ENCODE data around the gene SNIP1.
"Not testable (repeated sequence)": the region's sequence is repeated elsewhere in the genome, so short reads cannot be mapped to it uniquely, and the experiment has no call there.

The SNIP1 gene

DNA sequence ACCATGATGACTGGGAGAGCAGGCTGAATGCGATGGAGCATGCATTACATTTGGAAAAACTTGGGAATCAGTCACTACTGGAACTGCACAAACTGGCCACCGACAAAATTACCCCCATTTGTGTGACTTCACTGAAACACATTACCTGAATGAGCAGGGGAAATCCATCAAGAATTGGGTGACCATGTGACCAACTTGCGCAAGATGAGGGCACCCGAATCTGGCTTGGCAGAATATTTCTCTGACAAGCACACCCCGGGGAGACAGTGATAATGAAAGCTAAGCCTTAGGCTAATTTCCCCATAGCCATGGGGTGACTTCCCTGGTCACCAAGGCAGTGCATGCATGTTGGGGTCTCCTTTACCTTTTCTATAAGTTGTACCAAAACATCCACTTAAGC lies 9.1 kb downstream of the SNIP1 start:
- H3K9me3 Mint-ChIP-seq = no peaks in the 10 kb centered on the region
- H3K4me1 Mint-ChIP-seq = peaks cover 10% of the 10 kb centered on the region

GRCh38 chr1:37544530-37544929 lies 9.6 kb downstream of the SNIP1 start:
- Mint-ChIP-seq H3K27me3 (no peaks in the 10 kb centered on the region), H3K4me3 (no peak overlapping the region), H3K27ac (no peak overlapping the region), H3K9me3 (no peaks in the 10 kb centered on the region), H3K36me3 (peaks cover 42% of the 10 kb centered on the region), H3K4me1 (peaks cover 5% of the 10 kb centered on the region)
- CTCF ChIA-PET = interaction anchor here (1.3 kb wide), 1 partner anchor 137 kb away, joined by 3 read pairs; no protein-coding TSS in a partner anchor
- no peak for DNase-seq

More for the DNA sequence above, 9.1 kb downstream of the SNIP1 start:
- Mint-ChIP-seq H3K27me3 (no peaks in the 10 kb centered on the region), H3K27ac (no peak overlapping the region), H3K4me3 (no peak overlapping the region), H3K36me3 (peaks cover 45% of the 10 kb centered on the region)
- CTCF ChIA-PET = no interaction called here
- no peak for DNase-seq

- DNase-seq = no peak
- Mint-ChIP-seq H3K27me3 (no peaks in the 10 kb centered on the region), H3K9me3 (no peaks in the 10 kb centered on the region), H3K27ac (no peak overlapping the region), H3K36me3 (peaks cover 47% of the 10 kb centered on the region), H3K4me3 (no peak overlapping the region), H3K4me1 (peaks cover 3% of the 10 kb centered on the region)
- CTCF ChIA-PET = no interaction called here
Observed at GRCh38 chr1:37540036-37540785, 13.9 kb downstream of the SNIP1 start.

- H3K9me3 Mint-ChIP-seq, H3K4me3 Mint-ChIP-seq, H3K27me3 Mint-ChIP-seq, H3K4me1 Mint-ChIP-seq, DNase-seq, CTCF ChIA-PET, H3K27ac Mint-ChIP-seq: not testable (repeated sequence)
- peaks cover 43% of the 10 kb centered on the region for H3K36me3 Mint-ChIP-seq
Observed at GRCh38 chr1:37539154-37539553, 14.9 kb downstream of the SNIP1 start.

DNA sequence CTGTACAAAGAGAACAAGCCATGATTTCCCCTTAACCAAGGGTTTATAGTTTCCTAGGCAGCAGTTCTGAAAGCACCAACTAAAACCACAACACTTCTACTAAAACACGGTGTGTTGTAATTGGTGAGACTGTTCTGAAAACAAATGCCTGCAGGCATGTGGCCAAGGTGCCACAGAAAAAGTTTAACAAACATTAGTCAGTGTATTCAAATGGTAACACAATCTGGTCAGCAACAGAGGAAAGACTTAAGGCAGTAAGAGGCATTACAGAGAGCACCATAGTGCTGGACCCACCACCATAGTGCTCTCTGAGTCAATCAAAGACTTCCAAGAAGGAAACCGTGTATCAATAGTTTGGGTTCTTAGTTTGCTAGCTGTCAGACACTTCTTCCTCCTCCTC lies 16.7 kb downstream of the SNIP1 start:
- no peak for DNase-seq
- Mint-ChIP-seq H3K4me3 (no peak overlapping the region), H3K9me3 (no peaks in the 10 kb centered on the region), H3K27ac (no peak overlapping the region), H3K36me3 (peaks cover 39% of the 10 kb centered on the region), H3K27me3 (no peaks in the 10 kb centered on the region), H3K4me1 (peaks cover 3% of the 10 kb centered on the region)
- CTCF ChIA-PET = no interaction called here

- no peak overlapping the region for H3K27ac Mint-ChIP-seq
- peaks cover 3% of the 10 kb centered on the region for H3K4me1 Mint-ChIP-seq
- CTCF ChIA-PET = interaction anchor here (1.4 kb wide), 1 partner anchor 31 kb away, joined by 3 read pairs; no protein-coding TSS in a partner anchor
- H3K9me3 Mint-ChIP-seq = no peaks in the 10 kb centered on the region
- no peak for DNase-seq
- H3K27me3 Mint-ChIP-seq = no peaks in the 10 kb centered on the region
- H3K4me3 Mint-ChIP-seq = no peak overlapping the region
- peaks cover 23% of the 10 kb centered on the region for H3K36me3 Mint-ChIP-seq
Observed at GRCh38 chr1:37533317-37534093, 20.6 kb downstream of the SNIP1 start.

DNA sequence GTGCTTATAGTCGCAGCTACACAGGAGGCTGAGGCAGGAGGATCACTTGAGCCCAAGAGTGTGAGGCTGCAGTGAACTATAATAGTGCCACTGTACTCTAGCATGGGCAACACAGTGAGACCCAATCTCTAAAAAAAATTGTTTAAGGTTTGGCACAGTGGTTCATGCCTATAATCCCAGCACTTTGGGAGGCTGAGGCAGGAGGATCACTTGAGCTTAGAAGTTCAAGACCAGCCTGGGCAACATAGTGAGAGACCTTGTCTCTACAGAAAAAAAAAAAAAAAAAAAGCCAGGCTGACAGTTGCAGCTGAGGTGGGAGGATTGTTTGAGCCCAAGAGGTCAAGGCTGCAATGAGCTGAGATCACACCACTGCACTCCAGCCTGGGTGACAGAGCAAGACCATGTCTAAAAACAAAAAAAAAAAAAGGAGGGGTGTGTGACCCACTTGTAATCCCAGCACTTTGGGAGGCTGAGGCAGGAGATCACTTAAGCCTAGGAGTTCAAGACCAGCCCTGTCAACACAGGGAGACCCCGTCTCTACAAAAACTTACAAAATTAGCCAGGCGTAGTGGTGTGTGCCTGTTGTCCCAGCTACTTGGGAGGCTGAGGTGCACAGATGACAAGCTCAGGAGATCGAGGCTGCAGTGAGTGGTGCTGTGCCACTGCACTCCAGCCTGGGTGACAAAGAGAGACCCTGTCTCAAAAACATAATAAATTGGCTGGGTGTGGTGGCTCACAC lies 21.5 kb downstream of the SNIP1 start:
- not testable (repeated sequence) for H3K4me3 Mint-ChIP-seq, H3K9me3 Mint-ChIP-seq, H3K27me3 Mint-ChIP-seq, H3K4me1 Mint-ChIP-seq, DNase-seq
- Mint-ChIP-seq H3K36me3 (peaks cover 17% of the 10 kb centered on the region), H3K27ac (peak overlapping the region; percentile 45)
- CTCF ChIA-PET = interaction anchor here (0.7 to 1.4 kb wide), 2 partner anchors 32 to 61 kb away, joined by 3 read pairs; no protein-coding TSS in a partner anchor

DNA sequence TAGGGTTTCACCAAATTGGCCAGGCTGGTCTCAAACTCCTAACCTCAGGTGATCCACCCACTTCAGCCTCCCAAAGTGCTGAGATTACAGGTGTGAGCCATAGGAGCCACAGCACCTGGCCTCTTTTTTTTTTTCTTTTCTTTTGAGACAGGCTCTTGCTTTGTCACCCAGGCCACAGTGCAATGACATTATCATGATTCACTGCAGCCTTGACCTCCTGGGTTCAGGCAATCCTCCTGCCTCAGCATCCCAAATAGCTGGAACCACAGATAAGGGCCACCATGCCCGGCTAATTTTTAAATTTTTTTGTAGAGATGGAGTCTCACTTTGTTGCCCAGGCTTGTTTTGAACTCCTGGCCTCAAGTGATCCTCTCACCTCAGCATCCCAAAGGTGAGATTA lies 24.2 kb downstream of the SNIP1 start:
- H3K4me3 Mint-ChIP-seq, CTCF ChIA-PET, H3K27ac Mint-ChIP-seq, H3K4me1 Mint-ChIP-seq, DNase-seq, H3K36me3 Mint-ChIP-seq, H3K27me3 Mint-ChIP-seq, H3K9me3 Mint-ChIP-seq: not testable (repeated sequence)

- H3K4me3 Mint-ChIP-seq = peak overlapping the region; percentile 71
- CTCF ChIA-PET = interaction anchor here (1.0 kb wide), 1 partner anchor 162 kb away, joined by 3 read pairs; no protein-coding TSS in a partner anchor
- no peaks in the 10 kb centered on the region for H3K36me3 Mint-ChIP-seq
Observed at GRCh38 chr1:37519613-37520012, 34.5 kb downstream of the SNIP1 start.

DNA sequence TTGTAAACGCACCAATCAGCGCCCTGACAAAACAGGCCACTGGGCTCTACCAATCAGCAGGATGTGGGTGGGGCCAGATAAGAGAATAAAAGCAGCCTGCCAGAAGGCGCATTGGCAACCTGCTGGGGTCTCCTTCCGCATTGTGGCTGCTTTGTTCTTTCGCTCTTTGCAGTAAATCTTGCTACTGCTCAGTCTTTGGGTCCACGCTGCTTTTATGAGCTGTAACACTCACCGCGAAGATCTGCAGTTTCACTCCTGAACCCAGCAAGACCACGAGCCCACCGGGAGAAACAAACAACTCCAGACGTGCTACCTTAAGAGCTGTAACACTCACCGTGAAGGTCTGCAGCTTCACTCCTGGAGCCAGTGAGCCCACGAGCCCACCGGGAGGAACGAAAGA lies 35.2 kb downstream of the SNIP1 start:
- CTCF ChIA-PET = interaction anchor here (1.0 kb wide), 1 partner anchor 163 kb away, joined by 3 read pairs; no protein-coding TSS in a partner anchor
- Mint-ChIP-seq H3K27ac (peak overlapping the region; percentile 78), H3K4me1 (peaks cover 29% of the 10 kb centered on the region), H3K4me3 (peak overlapping the region; percentile 71)
- DNase-seq = peak; percentile 60
- not testable (repeated sequence) for H3K27me3 Mint-ChIP-seq, H3K36me3 Mint-ChIP-seq, H3K9me3 Mint-ChIP-seq

More at GRCh38 chr1:37519613-37520012, 34.5 kb downstream of the SNIP1 start:
- H3K27me3 Mint-ChIP-seq = peaks cover 4% of the 10 kb centered on the region
- H3K27ac Mint-ChIP-seq = peak overlapping the region; percentile 78
- peaks cover 8% of the 10 kb centered on the region for H3K9me3 Mint-ChIP-seq
- DNase-seq = peak; percentile 21
- peaks cover 29% of the 10 kb centered on the region for H3K4me1 Mint-ChIP-seq

GRCh38 chr1:37518241-37518640 lies 35.9 kb downstream of the SNIP1 start:
- H3K4me3 Mint-ChIP-seq, H3K27ac Mint-ChIP-seq, H3K36me3 Mint-ChIP-seq, H3K9me3 Mint-ChIP-seq, H3K27me3 Mint-ChIP-seq, CTCF ChIA-PET, DNase-seq: not testable (repeated sequence)
- peaks cover 34% of the 10 kb centered on the region for H3K4me1 Mint-ChIP-seq

DNA sequence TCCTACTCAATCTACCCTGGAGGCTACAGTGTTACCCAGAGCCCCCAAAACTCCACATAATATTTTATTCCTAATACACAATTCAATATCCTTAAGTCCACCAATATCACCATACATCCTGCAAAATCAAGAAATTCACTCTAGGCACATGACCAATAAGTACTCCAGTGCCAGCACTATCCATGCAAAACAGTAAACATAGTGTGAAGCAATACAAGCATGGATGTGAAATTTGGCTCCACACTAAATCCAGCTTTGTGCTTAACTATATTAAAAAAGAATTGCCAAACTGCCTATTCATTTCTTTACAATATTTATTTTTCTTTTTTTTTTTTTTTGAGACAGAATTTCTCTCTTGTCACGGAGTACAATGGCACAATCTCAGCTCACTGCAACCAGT lies 36.5 kb downstream of the SNIP1 start:
- no peaks in the 10 kb centered on the region for H3K9me3 Mint-ChIP-seq
- H3K27me3 Mint-ChIP-seq = peaks cover 4% of the 10 kb centered on the region
- peaks cover 6% of the 10 kb centered on the region for H3K36me3 Mint-ChIP-seq
- H3K4me1 Mint-ChIP-seq = peaks cover 38% of the 10 kb centered on the region
- CTCF ChIA-PET = no interaction called here
- H3K4me3 Mint-ChIP-seq = no peak overlapping the region
- H3K27ac Mint-ChIP-seq = no peak overlapping the region
- DNase-seq = no peak

DNA sequence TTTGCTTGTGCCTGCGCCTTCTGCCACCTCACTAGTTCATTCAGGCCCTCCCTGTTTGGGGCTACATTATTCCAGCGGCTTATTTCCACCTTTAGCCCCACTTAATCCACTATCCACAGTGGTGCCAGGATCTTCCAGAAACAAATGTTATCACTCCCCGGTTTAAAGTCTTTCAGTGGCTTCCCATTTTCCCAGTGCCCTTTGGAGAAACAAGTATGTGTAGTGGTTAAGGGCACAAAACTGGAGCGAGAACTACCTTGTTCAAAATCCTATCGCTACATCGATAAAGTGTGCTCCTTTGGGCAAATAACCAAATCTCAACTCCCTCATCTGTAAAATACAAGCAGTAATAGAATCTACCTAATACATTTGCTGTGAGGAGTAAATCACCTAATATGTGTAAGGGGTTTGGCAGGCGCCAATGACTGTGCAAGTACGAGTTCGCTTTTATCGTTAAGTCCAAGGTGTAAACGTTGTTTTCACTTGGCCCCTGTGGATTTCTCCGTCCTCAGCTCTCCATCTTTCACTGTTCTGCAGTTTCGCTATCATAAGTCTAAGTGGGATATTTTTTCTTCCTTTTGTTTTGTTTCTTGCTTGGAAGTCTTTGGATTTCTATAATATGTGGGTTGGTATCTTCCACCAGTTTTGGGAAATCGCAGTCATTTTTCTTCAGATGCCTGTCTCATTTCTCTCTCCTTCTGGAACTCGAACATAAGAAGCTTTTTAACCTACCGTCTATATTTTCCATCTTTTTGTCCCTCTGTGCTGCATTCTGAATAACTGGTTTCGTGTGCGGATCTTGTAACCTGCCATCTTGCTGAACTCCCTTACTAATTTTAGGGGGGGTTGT lies 38.7 kb downstream of the SNIP1 start:
- peaks cover 4% of the 10 kb centered on the region for H3K27me3 Mint-ChIP-seq
- H3K27ac Mint-ChIP-seq = peak overlapping the region; percentile 96
- H3K9me3 Mint-ChIP-seq = no peaks in the 10 kb centered on the region
- peak overlapping the region; percentile 87 for H3K4me3 Mint-ChIP-seq
- no peak for DNase-seq
- CTCF ChIA-PET = interaction anchor here (0.7 to 2.4 kb wide), 13 partner anchors 9 to 63 kb away, joined by 3 to 17 read pairs (median 4); no protein-coding TSS in a partner anchor
- peaks cover 17% of the 10 kb centered on the region for H3K36me3 Mint-ChIP-seq
- peaks cover 44% of the 10 kb centered on the region for H3K4me1 Mint-ChIP-seq
